ENCODE measurements around the gene EEF1A2. TPM values are rescaled to one million over a fixed set of nuclear protein-coding genes. Genes with fewer than 3 reads are reported as not detected.

EEF1A2 gene
- total RNA-seq, 1 experiment from 2014 or later = 359 TPM

DNA sequence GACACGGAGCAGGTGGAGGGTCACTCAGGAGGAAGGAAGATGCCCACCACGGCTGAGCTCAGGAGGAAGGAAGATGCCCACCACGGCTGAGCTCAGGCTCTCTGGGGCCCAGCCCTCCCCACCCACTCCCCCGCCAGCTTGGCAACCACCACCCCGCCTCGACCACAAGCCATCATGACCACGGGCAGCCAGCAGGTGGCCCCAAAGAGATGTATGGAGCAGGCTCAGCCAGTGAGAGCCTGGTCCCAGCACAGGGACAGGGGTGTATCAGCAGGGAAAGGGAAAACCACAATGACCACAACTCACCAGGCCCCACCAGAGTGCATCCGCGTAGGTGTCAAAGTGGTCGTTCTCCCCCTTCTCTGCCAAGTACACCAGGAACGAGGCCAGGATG lies 56.8 kb downstream of the EEF1A2 start:
- no TSS peak for BruUV-seq (replicated peaks)
- Mint-ChIP-seq H3K27me3 (ENCODE audit: unreplicated experiment) (peaks cover 72% of the 10 kb centered on the region), H3K27ac (ENCODE audit: unreplicated experiment) (no peak overlapping the region), H3K4me1 (ENCODE audit: low read depth, unreplicated experiment) (peaks cover 6% of the 10 kb centered on the region), H3K4me3 (ENCODE audit: low read depth, unreplicated experiment) (no peak overlapping the region), H3K36me3 (ENCODE audit: insufficient read depth, unreplicated experiment) (peaks cover 14% of the 10 kb centered on the region), H3K9me3 (ENCODE audit: low read depth, unreplicated experiment) (peaks cover 6% of the 10 kb centered on the region)
- TF ChIP-seq, protein P1, sequence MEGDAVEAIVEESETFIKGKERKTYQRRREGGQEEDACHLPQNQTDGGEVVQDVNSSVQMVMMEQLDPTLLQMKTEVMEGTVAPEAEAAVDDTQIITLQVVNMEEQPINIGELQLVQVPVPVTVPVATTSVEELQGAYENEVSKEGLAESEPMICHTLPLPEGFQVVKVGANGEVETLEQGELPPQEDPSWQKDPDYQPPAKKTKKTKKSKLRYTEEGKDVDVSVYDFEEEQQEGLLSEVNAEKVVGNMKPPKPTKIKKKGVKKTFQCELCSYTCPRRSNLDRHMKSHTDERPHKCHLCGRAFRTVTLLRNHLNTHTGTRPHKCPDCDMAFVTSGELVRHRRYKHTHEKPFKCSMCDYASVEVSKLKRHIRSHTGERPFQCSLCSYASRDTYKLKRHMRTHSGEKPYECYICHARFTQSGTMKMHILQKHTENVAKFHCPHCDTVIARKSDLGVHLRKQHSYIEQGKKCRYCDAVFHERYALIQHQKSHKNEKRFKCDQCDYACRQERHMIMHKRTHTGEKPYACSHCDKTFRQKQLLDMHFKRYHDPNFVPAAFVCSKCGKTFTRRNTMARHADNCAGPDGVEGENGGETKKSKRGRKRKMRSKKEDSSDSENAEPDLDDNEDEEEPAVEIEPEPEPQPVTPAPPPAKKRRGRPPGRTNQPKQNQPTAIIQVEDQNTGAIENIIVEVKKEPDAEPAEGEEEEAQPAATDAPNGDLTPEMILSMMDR (IDR thresholded peaks at IDR 0.05; ENCODE audit: unreplicated experiment) = peak; percentile 54
- peak; percentile 87 for DNase-seq
- intact Hi-C loops (cut with micrococcal nuclease; ENCODE audit: unreplicated experiment) = loop anchor here (5.0 kb wide), 1 partner anchor 80 kb away; the partner anchor contains the start of gene PPDPF
- CTCF ChIA-PET = interaction anchor here (0.6 to 1.1 kb wide), 6 partner anchors 9 to 259 kb away, joined by 3 to 6 read pairs (median 4); partner anchors contain the start of gene PPDPF

DNA sequence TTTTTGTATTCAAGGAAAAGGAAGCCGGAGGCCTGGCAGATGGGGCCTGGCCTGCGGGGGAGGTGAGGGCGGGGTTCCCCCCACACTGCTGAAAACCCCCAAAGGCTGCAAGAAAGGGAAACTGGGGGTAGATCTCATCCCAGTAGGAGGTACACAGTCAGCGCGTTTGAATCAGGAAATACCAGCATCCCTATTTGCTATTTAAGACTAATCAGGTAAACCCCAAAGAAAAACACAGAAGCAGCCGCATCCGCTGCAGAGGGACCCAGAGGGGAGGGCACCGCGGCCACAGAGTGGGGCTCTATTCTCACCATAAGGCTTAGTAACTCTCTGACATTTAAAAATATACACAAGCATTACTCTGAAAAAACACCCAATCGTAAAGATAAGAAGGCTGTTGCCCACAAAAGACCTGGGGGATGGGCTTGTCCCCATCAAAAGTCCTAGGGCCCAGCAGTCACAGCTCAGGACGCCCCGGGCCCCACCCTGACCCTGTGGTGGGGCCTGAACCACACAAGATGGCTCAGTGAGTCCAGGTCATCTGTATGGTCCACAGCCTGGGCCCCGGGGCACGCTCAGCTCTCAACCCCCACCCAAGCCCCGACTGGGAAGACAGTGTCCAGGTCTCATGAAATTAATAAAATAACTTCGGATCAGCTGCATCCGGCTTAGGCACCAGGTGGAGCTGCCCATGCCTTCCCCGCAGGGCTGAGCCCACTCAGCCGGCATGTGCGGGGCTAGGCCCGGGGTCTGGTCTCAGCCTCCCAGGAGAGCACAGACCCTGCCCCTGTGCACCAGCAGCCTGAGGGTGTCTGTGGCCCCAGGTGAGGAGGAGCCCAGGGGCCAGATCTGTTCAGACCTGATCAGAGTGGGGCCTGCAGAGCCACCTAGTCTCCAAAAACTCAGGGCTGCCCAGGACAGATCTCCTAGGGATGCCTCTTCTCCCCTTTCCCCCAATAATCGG lies 57.5 kb downstream of the EEF1A2 start:
- no TSS peak for BruUV-seq (replicated peaks)
- Mint-ChIP-seq H3K36me3 (ENCODE audit: insufficient read depth, unreplicated experiment) (peaks cover 14% of the 10 kb centered on the region), H3K4me1 (ENCODE audit: low read depth, unreplicated experiment) (peaks cover 6% of the 10 kb centered on the region), H3K27me3 (ENCODE audit: unreplicated experiment) (peaks cover 72% of the 10 kb centered on the region), H3K27ac (ENCODE audit: unreplicated experiment) (no peak overlapping the region), H3K9me3 (ENCODE audit: low read depth, unreplicated experiment) (peaks cover 6% of the 10 kb centered on the region), H3K4me3 (ENCODE audit: low read depth, unreplicated experiment) (no peak overlapping the region)
- CTCF ChIA-PET = interaction anchor here (0.7 to 1.1 kb wide), 6 partner anchors 10 to 97 kb away, joined by 3 to 6 read pairs (median 4); partner anchors contain the start of gene PPDPF
- TF ChIP-seq, protein P1 (IDR thresholded peaks at IDR 0.05; ENCODE audit: unreplicated experiment) = no peak
- no peak for DNase-seq
- intact Hi-C loops (cut with micrococcal nuclease; ENCODE audit: unreplicated experiment) = loop anchor here (5.0 kb wide), 1 partner anchor 81 kb away; the partner anchor contains the start of gene PPDPF

DNA sequence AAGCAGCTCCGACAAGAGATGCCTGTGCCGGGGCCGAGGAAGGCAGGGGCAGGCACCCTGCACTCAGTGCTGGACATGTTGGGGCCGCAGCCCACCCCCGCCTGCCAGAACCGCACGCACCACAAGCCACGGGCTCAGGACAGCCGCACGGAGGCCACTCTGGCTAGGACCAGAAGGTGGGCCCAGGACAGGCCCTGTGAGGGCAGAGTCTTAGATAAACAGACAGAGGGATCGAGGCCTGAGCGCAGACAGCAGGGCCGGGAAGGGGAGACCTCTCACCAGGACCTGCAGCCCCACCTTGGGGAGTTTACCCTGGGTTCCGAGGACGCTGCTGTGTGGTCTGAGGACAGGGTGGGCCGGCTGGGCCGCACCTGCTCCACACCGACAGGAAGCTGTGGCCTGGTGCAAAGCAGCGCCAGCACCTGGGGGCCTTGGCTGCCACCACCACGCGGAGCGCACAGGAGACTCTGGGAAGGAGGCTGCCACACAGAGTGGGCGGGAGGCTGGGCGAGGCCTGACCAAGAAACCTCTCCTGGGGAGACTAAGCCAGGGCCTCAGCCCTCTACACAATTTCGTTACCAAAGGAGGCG lies 58.4 kb downstream of the EEF1A2 start:
- Mint-ChIP-seq H3K4me3 (ENCODE audit: low read depth, unreplicated experiment) (no peak overlapping the region), H3K27me3 (ENCODE audit: unreplicated experiment) (peaks cover 77% of the 10 kb centered on the region), H3K36me3 (ENCODE audit: insufficient read depth, unreplicated experiment) (peaks cover 14% of the 10 kb centered on the region), H3K27ac (ENCODE audit: unreplicated experiment) (no peak overlapping the region), H3K9me3 (ENCODE audit: low read depth, unreplicated experiment) (peaks cover 6% of the 10 kb centered on the region), H3K4me1 (ENCODE audit: low read depth, unreplicated experiment) (peaks cover 6% of the 10 kb centered on the region)
- no peak for DNase-seq
- CTCF ChIA-PET = no interaction called here
- intact Hi-C loops (cut with micrococcal nuclease; ENCODE audit: unreplicated experiment) = loop anchor here (5.0 kb wide), 1 partner anchor 82 kb away; the partner anchor contains the start of gene PPDPF
- TF ChIP-seq, protein P1 (IDR thresholded peaks at IDR 0.05; ENCODE audit: unreplicated experiment) = no peak
- no TSS peak for BruUV-seq (replicated peaks)

DNA sequence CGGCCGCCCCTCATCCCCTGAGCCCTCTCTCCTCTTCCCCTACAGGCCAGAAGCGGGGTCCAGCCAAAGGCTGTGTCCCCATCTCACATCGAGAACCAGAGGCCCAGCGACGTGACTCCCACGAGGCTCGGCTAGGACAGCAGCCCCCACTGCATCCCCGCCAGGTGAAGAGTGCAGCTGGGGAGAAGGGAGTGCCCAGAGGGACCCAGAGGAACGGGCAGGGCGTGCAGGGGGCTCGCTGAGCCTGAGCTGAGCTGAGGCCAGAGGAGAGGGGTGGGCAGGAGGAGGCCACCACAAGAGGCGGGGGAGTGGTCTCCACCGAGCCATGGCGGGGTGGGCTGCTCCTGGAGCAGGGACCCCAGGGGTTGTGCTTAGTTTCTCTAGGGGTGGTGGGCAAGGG lies 59.0 kb downstream of the EEF1A2 start:
- no TSS peak for BruUV-seq (replicated peaks)
- peaks cover 12% of the 10 kb centered on the region for H3K36me3 Mint-ChIP-seq (ENCODE audit: insufficient read depth, unreplicated experiment)
- H3K9me3 Mint-ChIP-seq (ENCODE audit: low read depth, unreplicated experiment) = peaks cover 6% of the 10 kb centered on the region
- peaks cover 6% of the 10 kb centered on the region for H3K4me1 Mint-ChIP-seq (ENCODE audit: low read depth, unreplicated experiment)
- peaks cover 83% of the 10 kb centered on the region for H3K27me3 Mint-ChIP-seq (ENCODE audit: unreplicated experiment)
- intact Hi-C loops (cut with micrococcal nuclease; ENCODE audit: unreplicated experiment) = loop anchor here (5.0 kb wide), 1 partner anchor 82 kb away; the partner anchor contains the start of gene PPDPF
- no peak overlapping the region for H3K27ac Mint-ChIP-seq (ENCODE audit: unreplicated experiment)
- no peak for DNase-seq
- no peak overlapping the region for H3K4me3 Mint-ChIP-seq (ENCODE audit: low read depth, unreplicated experiment)
- TF ChIP-seq, protein P1 (IDR thresholded peaks at IDR 0.05; ENCODE audit: unreplicated experiment) = no peak
- CTCF ChIA-PET = no interaction called here
